Peyer's patch (tissue), 4 donors: ENCODE data around the gene TAS2R46.

Experiments
- CTCF ChIP-seq, 6 experiments: fragments of 450-650 bp in 4 of 6; fragments of 200-600 bp in 2 of 6; sonication (generic) in 1 of 6; IDR thresholded peaks; one replicate each; pipeline ENCODE4 v1.5.1; 2017 to 2019; ENCODE audit warnings: antibody characterized with exemption in 6 of 6, mild to moderate bottlenecking in 3 of 6, moderate library complexity in 1 of 6
- POLR2A ChIP-seq, 2 donors: fragments of 450-650 bp; IDR thresholded peaks; one replicate each; pipeline ENCODE4 v1.5.1; 2017; ENCODE audit warnings: antibody characterized with exemption in 2 of 2, mild to moderate bottlenecking in 2 of 2, moderate library complexity in 2 of 2

GRCh38 chr12:11059784-11060183 lies 2.3 kb downstream of the TAS2R46 start:
- TF ChIP-seq POLR2A (IDR thresholded peaks at IDR 0.05) (no peak), CTCF (IDR thresholded peaks at IDR 0.05) (no peak)
